ENCODE results near the gene KRTAP4-11. TPM values are rescaled to one million over a fixed set of nuclear protein-coding genes. Genes with fewer than 3 reads are reported as not detected.
"Not testable (repeated sequence)": the region's sequence is repeated elsewhere in the genome, so short reads cannot be mapped to it uniquely, and the experiment has no call there.

Gene KRTAP4-11
- total RNA-seq, 1 experiment from 2014 or later, result not detected

- Histone ChIP-seq H3K4me1 (ENCODE audit: insufficient read depth, low read length, poor library complexity, severe bottlenecking) (no peaks in the 10 kb centered on the region), H3K4me3 (ENCODE audit: low read depth, low read length, poor library complexity, severe bottlenecking) (no peak overlapping the region), H3K27me3 (replicated peaks; ENCODE audit: insufficient read depth, low read depth, low read length, poor library complexity) (no peaks in the 10 kb centered on the region), H3K9me3 (ENCODE audit: low read depth, low read length, poor library complexity, severe bottlenecking) (no peaks in the 10 kb centered on the region), H3K27ac (ENCODE audit: low read depth, low read length, poor library complexity, severe bottlenecking) (no peak overlapping the region), H3K36me3 (ENCODE audit: insufficient read depth, low read length, poor library complexity, severe bottlenecking) (no peaks in the 10 kb centered on the region)
- DNase-seq (ENCODE audit: low spot score), result no peak
- BruUV-seq (replicated peaks), result no TSS peak
- TF ChIP-seq EZH2 (IDR thresholded peaks at IDR 0.05; ENCODE audit: borderline replicate concordance, low read depth, low read length, poor library complexity, severe bottlenecking) (no peak), CTCF (conservative IDR thresholded peaks at IDR 0.05; ENCODE audit: low read depth, low read length) (no peak)
- intact Hi-C loops (cut with micrococcal nuclease; ENCODE audit: unreplicated experiment), result no loop called here
- ChIA-PET POLR2A (ENCODE audit: low non-redundant PET) (no interaction called here), CTCF (no interaction called here)
Observed at GRCh38 chr17:41126412-41126811, 8.2 kb upstream of the KRTAP4-11 start.

- Histone ChIP-seq H3K36me3 (ENCODE audit: insufficient read depth, low read length, poor library complexity, severe bottlenecking) (no peaks in the 10 kb centered on the region), H3K27ac (ENCODE audit: low read depth, low read length, poor library complexity, severe bottlenecking) (no peak overlapping the region), H3K4me3 (ENCODE audit: low read depth, low read length, poor library complexity, severe bottlenecking) (no peak overlapping the region), H3K4me1 (ENCODE audit: insufficient read depth, low read length, poor library complexity, severe bottlenecking) (no peaks in the 10 kb centered on the region), H3K9me3 (ENCODE audit: low read depth, low read length, poor library complexity, severe bottlenecking) (no peaks in the 10 kb centered on the region), H3K27me3 (replicated peaks; ENCODE audit: insufficient read depth, low read depth, low read length, poor library complexity) (no peaks in the 10 kb centered on the region)
- no TSS peak for BruUV-seq (replicated peaks)
- CTCF ChIA-PET, result no interaction called here
- POLR2A ChIA-PET (ENCODE audit: low non-redundant PET), result no interaction called here
- no peak for DNase-seq (ENCODE audit: low spot score)
- no peak for TF ChIP-seq EZH2 (IDR thresholded peaks at IDR 0.05; ENCODE audit: borderline replicate concordance, low read depth, low read length, poor library complexity, severe bottlenecking)
- no peak for TF ChIP-seq CTCF (conservative IDR thresholded peaks at IDR 0.05; ENCODE audit: low read depth, low read length)
- intact Hi-C loops (cut with micrococcal nuclease; ENCODE audit: unreplicated experiment), result no loop called here
Observed at GRCh38 chr17:41125064-41125463, 6.9 kb upstream of the KRTAP4-11 start.

GRCh38 chr17:41123991-41124371 is 5.8 kb upstream of the KRTAP4-11 start, which contains the start of gene KRTAP4-12:
Gene KRTAP4-12 (minus strand): TSS chr17:41124182. CDS start chr17:41124122, 60 bp downstream.
- BruUV-seq (replicated peaks); intact Hi-C loops (cut with micrococcal nuclease; ENCODE audit: unreplicated experiment); H3K9me3 ChIP-seq (ENCODE audit: low read depth, low read length, poor library complexity, severe bottlenecking); POLR2A ChIA-PET (ENCODE audit: low non-redundant PET); H3K4me3 ChIP-seq (ENCODE audit: low read depth, low read length, poor library complexity, severe bottlenecking); H3K27me3 ChIP-seq (replicated peaks; ENCODE audit: insufficient read depth, low read depth, low read length, poor library complexity); H3K36me3 ChIP-seq (ENCODE audit: insufficient read depth, low read length, poor library complexity, severe bottlenecking); H3K27ac ChIP-seq (ENCODE audit: low read depth, low read length, poor library complexity, severe bottlenecking); CTCF ChIA-PET; H3K4me1 ChIP-seq (ENCODE audit: insufficient read depth, low read length, poor library complexity, severe bottlenecking); DNase-seq (ENCODE audit: low spot score): not testable (repeated sequence)

GRCh38 chr17:41123292-41123990 is 5.3 kb upstream of the KRTAP4-11 start:
- DNase-seq (ENCODE audit: low spot score); CTCF ChIA-PET; POLR2A ChIA-PET (ENCODE audit: low non-redundant PET); H3K9me3 ChIP-seq (ENCODE audit: low read depth, low read length, poor library complexity, severe bottlenecking); H3K4me3 ChIP-seq (ENCODE audit: low read depth, low read length, poor library complexity, severe bottlenecking); H3K27me3 ChIP-seq (replicated peaks; ENCODE audit: insufficient read depth, low read depth, low read length, poor library complexity); BruUV-seq (replicated peaks); intact Hi-C loops (cut with micrococcal nuclease; ENCODE audit: unreplicated experiment); H3K36me3 ChIP-seq (ENCODE audit: insufficient read depth, low read length, poor library complexity, severe bottlenecking); H3K4me1 ChIP-seq (ENCODE audit: insufficient read depth, low read length, poor library complexity, severe bottlenecking); H3K27ac ChIP-seq (ENCODE audit: low read depth, low read length, poor library complexity, severe bottlenecking): not testable (repeated sequence)
